Measurements from ENCODE around the gene PRKCA. TPM values are rescaled to one million over a fixed set of nuclear protein-coding genes. Genes with fewer than 3 reads are reported as not detected.

The PRKCA gene
- total and polyA plus RNA-seq, 9 of the 15 experiments (the other 6 are each of a cell fraction or from before 2014, with no cell fraction given), result 3.2 to 33.0 (median 17.8) TPM

DNA sequence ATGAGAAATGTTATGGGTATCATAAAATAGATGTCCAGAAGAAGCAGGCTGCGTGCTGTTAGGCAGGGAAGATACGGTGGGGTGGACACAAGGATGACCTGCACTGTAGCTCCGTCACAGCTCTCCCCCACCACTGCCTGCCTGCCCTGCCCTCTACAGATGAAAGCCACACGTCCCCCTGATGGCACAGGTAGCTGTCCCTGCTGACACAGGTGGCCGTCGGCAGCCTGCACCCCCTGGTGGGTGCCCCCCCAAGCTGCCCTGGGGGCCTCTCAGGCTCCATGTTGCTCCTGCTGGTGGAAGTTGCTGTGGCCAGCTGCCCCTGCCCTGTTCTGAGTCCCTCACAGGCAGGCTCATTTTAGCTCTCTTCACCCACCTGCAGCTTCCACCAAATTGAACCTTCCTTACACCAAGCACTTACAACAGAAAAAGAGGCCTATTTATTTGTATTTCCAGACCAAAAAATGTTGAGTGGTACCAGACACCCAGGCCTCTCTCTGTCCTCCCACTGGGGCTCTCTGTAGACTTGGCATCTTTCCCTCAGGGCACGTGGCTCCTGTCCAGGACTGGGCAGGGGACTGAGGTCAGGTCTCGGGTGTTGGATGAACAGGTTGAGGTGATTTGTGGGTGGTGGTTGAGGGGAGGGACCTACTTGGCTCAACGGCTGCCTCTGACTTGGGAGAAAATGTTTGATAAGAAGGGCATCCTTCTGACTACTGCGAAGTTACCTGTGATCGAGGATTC lies 482.4 kb downstream of the PRKCA start (continued):
- TF ChIP-seq, protein P1, sequence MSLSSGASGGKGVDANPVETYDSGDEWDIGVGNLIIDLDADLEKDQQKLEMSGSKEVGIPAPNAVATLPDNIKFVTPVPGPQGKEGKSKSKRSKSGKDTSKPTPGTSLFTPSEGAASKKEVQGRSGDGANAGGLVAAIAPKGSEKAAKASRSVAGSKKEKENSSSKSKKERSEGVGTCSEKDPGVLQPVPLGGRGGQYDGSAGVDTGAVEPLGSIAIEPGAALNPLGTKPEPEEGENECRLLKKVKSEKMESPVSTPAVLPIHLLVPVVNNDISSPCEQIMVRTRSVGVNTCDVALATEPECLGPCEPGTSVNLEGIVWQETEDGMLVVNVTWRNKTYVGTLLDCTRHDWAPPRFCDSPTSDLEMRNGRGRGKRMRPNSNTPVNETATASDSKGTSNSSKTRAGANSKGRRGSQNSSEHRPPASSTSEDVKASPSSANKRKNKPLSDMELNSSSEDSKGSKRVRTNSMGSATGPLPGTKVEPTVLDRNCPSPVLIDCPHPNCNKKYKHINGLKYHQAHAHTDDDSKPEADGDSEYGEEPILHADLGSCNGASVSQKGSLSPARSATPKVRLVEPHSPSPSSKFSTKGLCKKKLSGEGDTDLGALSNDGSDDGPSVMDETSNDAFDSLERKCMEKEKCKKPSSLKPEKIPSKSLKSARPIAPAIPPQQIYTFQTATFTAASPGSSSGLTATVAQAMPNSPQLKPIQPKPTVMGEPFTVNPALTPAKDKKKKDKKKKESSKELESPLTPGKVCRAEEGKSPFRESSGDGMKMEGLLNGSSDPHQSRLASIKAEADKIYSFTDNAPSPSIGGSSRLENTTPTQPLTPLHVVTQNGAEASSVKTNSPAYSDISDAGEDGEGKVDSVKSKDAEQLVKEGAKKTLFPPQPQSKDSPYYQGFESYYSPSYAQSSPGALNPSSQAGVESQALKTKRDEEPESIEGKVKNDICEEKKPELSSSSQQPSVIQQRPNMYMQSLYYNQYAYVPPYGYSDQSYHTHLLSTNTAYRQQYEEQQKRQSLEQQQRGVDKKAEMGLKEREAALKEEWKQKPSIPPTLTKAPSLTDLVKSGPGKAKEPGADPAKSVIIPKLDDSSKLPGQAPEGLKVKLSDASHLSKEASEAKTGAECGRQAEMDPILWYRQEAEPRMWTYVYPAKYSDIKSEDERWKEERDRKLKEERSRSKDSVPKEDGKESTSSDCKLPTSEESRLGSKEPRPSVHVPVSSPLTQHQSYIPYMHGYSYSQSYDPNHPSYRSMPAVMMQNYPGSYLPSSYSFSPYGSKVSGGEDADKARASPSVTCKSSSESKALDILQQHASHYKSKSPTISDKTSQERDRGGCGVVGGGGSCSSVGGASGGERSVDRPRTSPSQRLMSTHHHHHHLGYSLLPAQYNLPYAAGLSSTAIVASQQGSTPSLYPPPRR (CRISPR knock-in tag; IDR thresholded peaks at IDR 0.05; ENCODE audit: borderline replicate concordance), result no peak
- TF ChIP-seq MXI1 (IDR thresholded peaks at IDR 0.05; ENCODE audit: low read depth, low read length), result no peak
- no peak for TF ChIP-seq ZNF444 (CRISPR knock-in tag; IDR thresholded peaks at IDR 0.05)
- no peak for TF ChIP-seq BCOR (IDR thresholded peaks at IDR 0.05)
- TF ChIP-seq BRF1 (IDR thresholded peaks at IDR 0.05; ENCODE audit: borderline replicate concordance, extremely low read depth, insufficient read length), result no peak
- TF ChIP-seq, protein P2, sequence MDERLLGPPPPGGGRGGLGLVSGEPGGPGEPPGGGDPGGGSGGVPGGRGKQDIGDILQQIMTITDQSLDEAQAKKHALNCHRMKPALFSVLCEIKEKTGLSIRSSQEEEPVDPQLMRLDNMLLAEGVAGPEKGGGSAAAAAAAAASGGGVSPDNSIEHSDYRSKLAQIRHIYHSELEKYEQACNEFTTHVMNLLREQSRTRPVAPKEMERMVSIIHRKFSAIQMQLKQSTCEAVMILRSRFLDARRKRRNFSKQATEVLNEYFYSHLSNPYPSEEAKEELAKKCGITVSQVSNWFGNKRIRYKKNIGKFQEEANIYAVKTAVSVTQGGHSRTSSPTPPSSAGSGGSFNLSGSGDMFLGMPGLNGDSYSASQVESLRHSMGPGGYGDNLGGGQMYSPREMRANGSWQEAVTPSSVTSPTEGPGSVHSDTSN (CRISPR knock-in tag; IDR thresholded peaks at IDR 0.05; ENCODE audit: low read depth), result no peak
- TF ChIP-seq, protein P2 (tag; conservative IDR thresholded peaks at IDR 0.05; ENCODE audit: low read depth), result no peak
- TF ChIP-seq POLR2AphosphoS5 (IDR thresholded peaks at IDR 0.05; ENCODE audit: control insufficient read depth, insufficient read depth, low read depth, low read length), result no peak
- no peak for TF ChIP-seq NCOA6 (IDR thresholded peaks at IDR 0.05)
- no peak for TF ChIP-seq SNIP1 (IDR thresholded peaks at IDR 0.05; ENCODE audit: low read depth)
- TF ChIP-seq, protein P3, sequence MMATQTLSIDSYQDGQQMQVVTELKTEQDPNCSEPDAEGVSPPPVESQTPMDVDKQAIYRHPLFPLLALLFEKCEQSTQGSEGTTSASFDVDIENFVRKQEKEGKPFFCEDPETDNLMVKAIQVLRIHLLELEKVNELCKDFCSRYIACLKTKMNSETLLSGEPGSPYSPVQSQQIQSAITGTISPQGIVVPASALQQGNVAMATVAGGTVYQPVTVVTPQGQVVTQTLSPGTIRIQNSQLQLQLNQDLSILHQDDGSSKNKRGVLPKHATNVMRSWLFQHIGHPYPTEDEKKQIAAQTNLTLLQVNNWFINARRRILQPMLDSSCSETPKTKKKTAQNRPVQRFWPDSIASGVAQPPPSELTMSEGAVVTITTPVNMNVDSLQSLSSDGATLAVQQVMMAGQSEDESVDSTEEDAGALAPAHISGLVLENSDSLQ (IDR thresholded peaks at IDR 0.05), result no peak
- TF ChIP-seq, protein P4, sequence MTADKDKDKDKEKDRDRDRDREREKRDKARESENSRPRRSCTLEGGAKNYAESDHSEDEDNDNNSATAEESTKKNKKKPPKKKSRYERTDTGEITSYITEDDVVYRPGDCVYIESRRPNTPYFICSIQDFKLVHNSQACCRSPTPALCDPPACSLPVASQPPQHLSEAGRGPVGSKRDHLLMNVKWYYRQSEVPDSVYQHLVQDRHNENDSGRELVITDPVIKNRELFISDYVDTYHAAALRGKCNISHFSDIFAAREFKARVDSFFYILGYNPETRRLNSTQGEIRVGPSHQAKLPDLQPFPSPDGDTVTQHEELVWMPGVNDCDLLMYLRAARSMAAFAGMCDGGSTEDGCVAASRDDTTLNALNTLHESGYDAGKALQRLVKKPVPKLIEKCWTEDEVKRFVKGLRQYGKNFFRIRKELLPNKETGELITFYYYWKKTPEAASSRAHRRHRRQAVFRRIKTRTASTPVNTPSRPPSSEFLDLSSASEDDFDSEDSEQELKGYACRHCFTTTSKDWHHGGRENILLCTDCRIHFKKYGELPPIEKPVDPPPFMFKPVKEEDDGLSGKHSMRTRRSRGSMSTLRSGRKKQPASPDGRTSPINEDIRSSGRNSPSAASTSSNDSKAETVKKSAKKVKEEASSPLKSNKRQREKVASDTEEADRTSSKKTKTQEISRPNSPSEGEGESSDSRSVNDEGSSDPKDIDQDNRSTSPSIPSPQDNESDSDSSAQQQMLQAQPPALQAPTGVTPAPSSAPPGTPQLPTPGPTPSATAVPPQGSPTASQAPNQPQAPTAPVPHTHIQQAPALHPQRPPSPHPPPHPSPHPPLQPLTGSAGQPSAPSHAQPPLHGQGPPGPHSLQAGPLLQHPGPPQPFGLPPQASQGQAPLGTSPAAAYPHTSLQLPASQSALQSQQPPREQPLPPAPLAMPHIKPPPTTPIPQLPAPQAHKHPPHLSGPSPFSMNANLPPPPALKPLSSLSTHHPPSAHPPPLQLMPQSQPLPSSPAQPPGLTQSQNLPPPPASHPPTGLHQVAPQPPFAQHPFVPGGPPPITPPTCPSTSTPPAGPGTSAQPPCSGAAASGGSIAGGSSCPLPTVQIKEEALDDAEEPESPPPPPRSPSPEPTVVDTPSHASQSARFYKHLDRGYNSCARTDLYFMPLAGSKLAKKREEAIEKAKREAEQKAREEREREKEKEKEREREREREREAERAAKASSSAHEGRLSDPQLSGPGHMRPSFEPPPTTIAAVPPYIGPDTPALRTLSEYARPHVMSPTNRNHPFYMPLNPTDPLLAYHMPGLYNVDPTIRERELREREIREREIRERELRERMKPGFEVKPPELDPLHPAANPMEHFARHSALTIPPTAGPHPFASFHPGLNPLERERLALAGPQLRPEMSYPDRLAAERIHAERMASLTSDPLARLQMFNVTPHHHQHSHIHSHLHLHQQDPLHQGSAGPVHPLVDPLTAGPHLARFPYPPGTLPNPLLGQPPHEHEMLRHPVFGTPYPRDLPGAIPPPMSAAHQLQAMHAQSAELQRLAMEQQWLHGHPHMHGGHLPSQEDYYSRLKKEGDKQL (CRISPR knock-in tag; IDR thresholded peaks at IDR 0.05; ENCODE audit: borderline replicate concordance), result no peak

All from K562 (cell line).